Adrenal gland (tissue), 12 donors: ENCODE data around the gene C1QTNF5. TPM values are rescaled to one million over a fixed set of nuclear protein-coding genes. Genes with fewer than 3 reads are reported as not detected.

Source experiments
- DNase-seq, 7 donors: peaks; one replicate each; pipeline ENCODE4 v3.0.0-alpha.2; 2019 to 2020
- H3K27ac ChIP-seq, 5 donors: fragments of 200-600 bp; sonication (generic) in 4 of 5; 1 replicate in 3 of 5; 2 replicates in 2 of 5; pipeline versions ENCODE4 v1.5.1 to v1.8.0; 2016 to 2020; ENCODE audit warnings: mild to moderate bottlenecking in 1 of 5
- H3K27me3 ChIP-seq: fragments of 200-600 bp; 2 replicates; pipeline ENCODE4 v1.8.0; 2021
- H3K36me3 ChIP-seq, 2 donors: fragments of 200-600 bp; replicated peaks in 1 of 2; 1 replicate in 1 of 2; 2 replicates in 1 of 2; pipeline versions ENCODE4 v1.5.1 to v1.8.0; 2018 to 2022
- H3K4me1 ChIP-seq, 2 donors: fragments of 200-600 bp; replicated peaks in 1 of 2; 1 replicate in 1 of 2; 2 replicates in 1 of 2; pipeline versions ENCODE4 v1.5.1 to v1.8.0; 2018 to 2021
- H3K4me3 ChIP-seq, 4 donors: fragments of 200-600 bp; sonication (generic) in 3 of 4; one replicate each; pipeline ENCODE4 v1.5.1; 2016 to 2018
- H3K9me3 ChIP-seq, 3 donors: fragments of 200-600 bp; sonication (generic) in 1 of 3; replicated peaks in 1 of 3; 1 replicate in 2 of 3; 2 replicates in 1 of 3; pipeline versions ENCODE4 v1.5.1 to v1.8.0; 2016 to 2021
- CTCF ChIP-seq, 6 experiments: fragments of 450-650 bp in 4 of 6; fragments of 200-600 bp in 2 of 6; sonication (generic) in 1 of 6; IDR thresholded peaks; 1 replicate in 5 of 6; 2 replicates in 1 of 6; pipeline versions ENCODE4 v1.5.1 to v1.8.0; 2016 to 2021; ENCODE audit warnings: antibody characterized with exemption in 6 of 6, mild to moderate bottlenecking in 2 of 6, moderate library complexity in 1 of 6
- POLR2A ChIP-seq, 2 donors: fragments of 450-650 bp; IDR thresholded peaks; one replicate each; pipeline ENCODE4 v1.6.1; 2017; ENCODE audit warnings: antibody characterized with exemption in 2 of 2, mild to moderate bottlenecking in 2 of 2, moderate library complexity in 1 of 2
- WGBS, 4 donors: extraction: QIAGEN DNeasy Blood & Tissue Kit in 2 of 4; methylation state at CpG; one replicate each; pipeline versions ENCODE4 v1.1.5 to v1.1.7; 2013 to 2017; 5-methylcytosine and 5-hydroxymethylcytosine counted together
- intact Hi-C, 2 donors: fragments of 100-400 bp; cut with DNase I; formaldehyde crosslinking; loops; one replicate each; pipeline versions ENCODE4 v1.14.1 to v1.15.0; 2022 to 2023
- polyA plus RNA-seq, 3 donors: library from polyadenylated mRNA; stranded (reverse); fragments of 200-250 nt in 2 of 3; fragments of 350-450 nt in 1 of 3; fragmentation: Illumina TruSeq in 1 of 3; extraction: RNeasy Lipid Tissue Mini Kit (QIAGEN cat#74804) in 1 of 3; gene quantifications; one replicate each; pipeline ENCODE4 v1.2.3, GENCODE V29; 2013 to 2014
- total RNA-seq, 9 donors: library from RNA; depleted of rRNA in 4 of 9; stranded (reverse); fragments of >200 nt in 4 of 9; fragments of 120-200 nt in 1 of 9; fragmentation: NEBNext Ultra II Directional in 1 of 9; extraction: Animal tissue kit (Norgen Biotek cat#: 25700) in 1 of 9; gene quantifications; one replicate each; pipeline versions ENCODE4 v1.1.0 to v1.2.4, GENCODE V29; 2013 to 2023
- donor health status: healthy with polysubstance abuse.
- donor health status: Bipolar disorder and iron deficiency.
- donor health status: DM: yes; HTN: yes; CAD: no.
- donor health status: DM: no; HTN: no; CAD: no.
- donor health status: DM: no; HTN: no; CAD: no.
- donor health status: DM: yes; HTN: yes; CAD: no.

The C1QTNF5 gene
- total and polyA plus RNA-seq, 12 donors = 1.8 to 46.9 (median 20.6) TPM

DNA sequence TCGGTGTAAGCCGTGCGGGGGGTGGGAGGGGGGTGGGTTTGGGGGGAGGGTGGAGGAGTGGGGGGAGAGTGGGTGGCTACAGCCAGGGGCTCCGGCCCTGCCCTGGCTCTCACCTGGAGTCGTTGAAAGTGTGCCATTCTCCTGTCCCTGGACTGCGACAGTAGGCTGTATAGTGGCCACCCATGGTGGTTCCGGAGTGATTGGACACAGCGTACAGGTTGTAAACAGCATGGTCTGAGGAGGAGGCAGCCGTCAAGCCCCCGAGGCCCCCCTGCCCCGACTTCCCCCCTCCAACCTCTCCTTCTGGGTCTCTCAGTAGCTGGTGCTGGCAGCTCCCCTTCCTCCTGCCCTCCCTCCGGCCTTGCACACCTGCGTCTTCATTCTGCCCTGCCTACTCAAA, 16.4 kb upstream of the C1QTNF5 start:
- DNase-seq = no peak
- peak overlapping the region in 3 of 5 donors; percentile 46 to 72 (median 59) for H3K27ac ChIP-seq
- H3K36me3 ChIP-seq = peaks cover 0 to 17% of the 10 kb centered on the region in 2 donors
- H3K4me1 ChIP-seq = peaks cover 13 to 14% of the 10 kb centered on the region in 2 donors
- intact Hi-C loops = loop anchor here (2.0 to 10.0 kb wide), 3 partner anchors 16 to 120 kb away; no protein-coding TSS in a partner anchor
- no peaks in the 10 kb centered on the region for H3K27me3 ChIP-seq
- H3K4me3 ChIP-seq = peak overlapping the region in 2 of 4 donors; percentile 44 to 56
- 38 to 100% (median 52%) methylated on average over 2 to 13 of the region's 13 CpGs for WGBS, 4 donors
- no peak for TF ChIP-seq CTCF (IDR thresholded peaks at IDR 0.05)
- no peak for TF ChIP-seq POLR2A (IDR thresholded peaks at IDR 0.05)
- no peaks in the 10 kb centered on the region for H3K9me3 ChIP-seq

GRCh38 chr11:119356349-119357031, 15.8 kb upstream of the C1QTNF5 start:
- Histone ChIP-seq H3K4me3 (peak overlapping the region in 2 of 4 donors; percentile 44 to 56), H3K27ac (peak overlapping the region in 3 of 5 donors; percentile 59 to 72 (median 70)), H3K4me1 (peaks cover 8 to 9% of the 10 kb centered on the region in 2 donors), H3K36me3 (peaks cover 0 to 17% of the 10 kb centered on the region in 2 donors), H3K9me3 (no peaks in the 10 kb centered on the region), H3K27me3 (no peaks in the 10 kb centered on the region)
- peak; percentile 77 to 91 (median 88) for DNase-seq
- intact Hi-C loops = loop anchor here (2.0 to 10.0 kb wide), 3 partner anchors 16 to 121 kb away; no protein-coding TSS in a partner anchor
- TF ChIP-seq POLR2A (IDR thresholded peaks at IDR 0.05) = no peak
- peak; percentile 80 to 97 (median 95) for TF ChIP-seq CTCF (IDR thresholded peaks at IDR 0.05)
- 1 to 4% (median 2%) methylated on average over 40 to 54 of the region's 54 CpGs for WGBS, 4 donors

DNA sequence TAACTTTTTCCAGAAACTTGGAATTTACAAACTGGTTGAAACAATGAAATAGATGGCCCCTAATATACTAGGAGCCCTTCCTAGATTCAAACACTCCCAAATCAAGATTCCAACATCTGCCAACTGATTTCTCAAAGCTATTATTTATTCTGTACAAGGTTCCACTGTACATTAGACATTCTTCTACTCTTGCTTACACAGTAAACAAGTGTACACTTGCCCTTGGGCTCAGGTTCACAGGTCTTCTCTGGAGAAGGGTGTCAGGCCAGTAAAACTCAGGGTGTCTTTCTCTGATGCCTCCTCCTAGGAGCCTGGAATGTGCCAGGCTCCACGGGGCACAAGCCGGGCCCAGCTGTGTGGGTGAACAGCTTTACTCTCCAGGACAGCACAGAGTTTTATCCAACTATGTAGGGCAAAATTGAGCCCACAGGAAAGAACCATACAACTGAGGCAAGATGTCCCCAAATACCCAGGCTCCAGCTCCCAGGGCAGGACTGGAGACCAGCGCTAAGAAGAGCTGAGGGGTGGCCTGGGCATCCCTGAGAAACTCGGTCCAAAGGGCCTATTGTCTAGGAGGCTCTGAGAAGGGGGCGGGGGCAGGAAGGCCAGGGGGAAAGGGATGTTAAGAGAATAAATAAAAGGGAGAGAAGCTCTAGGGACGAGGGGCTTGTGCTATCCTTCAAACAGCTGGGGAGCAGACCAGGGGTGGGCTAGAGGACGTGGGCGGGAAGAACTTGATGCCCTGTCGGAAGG, 14.6 kb upstream of the C1QTNF5 start:
- H3K4me3 ChIP-seq = no peak overlapping the region
- no peaks in the 10 kb centered on the region for H3K9me3 ChIP-seq
- no peaks in the 10 kb centered on the region for H3K27me3 ChIP-seq
- H3K36me3 ChIP-seq = peaks cover 0 to 17% of the 10 kb centered on the region in 2 donors
- intact Hi-C loops = loop anchor here (5.0 to 10.0 kb wide), 2 partner anchors 120 to 122 kb away; no protein-coding TSS in a partner anchor
- TF ChIP-seq CTCF (IDR thresholded peaks at IDR 0.05) (no peak), POLR2A (IDR thresholded peaks at IDR 0.05) (no peak)
- 71 to 79% (median 74%) methylated on average over 9 of the region's 9 CpGs for WGBS, 4 donors
- H3K4me1 ChIP-seq = no peaks in the 10 kb centered on the region
- peak in 1 of 7 donors; percentile 12 for DNase-seq
- H3K27ac ChIP-seq = no peak overlapping the region

DNA sequence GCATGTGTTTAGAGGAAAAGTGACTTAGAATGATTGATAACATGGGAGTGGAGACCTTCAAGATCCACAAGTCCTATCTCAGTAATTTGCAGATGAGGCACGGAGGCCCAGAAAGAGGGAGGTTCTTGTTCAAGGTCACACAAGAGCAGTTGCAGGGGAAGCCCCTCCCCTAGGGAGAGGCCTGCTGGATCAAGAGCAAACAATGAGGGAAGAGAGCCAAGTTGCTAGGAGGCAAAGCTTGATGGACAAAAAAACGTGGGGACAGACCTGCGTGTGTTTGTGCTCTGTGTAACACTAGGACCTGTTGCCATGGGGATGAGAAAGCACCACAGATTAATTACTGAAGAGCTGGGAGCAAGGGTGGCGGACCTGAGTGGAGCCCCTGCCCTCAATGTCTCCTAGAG, 12.2 kb upstream of the C1QTNF5 start:
- TF ChIP-seq POLR2A (IDR thresholded peaks at IDR 0.05) (no peak), CTCF (IDR thresholded peaks at IDR 0.05) (no peak)
- Histone ChIP-seq H3K4me1 (no peaks in the 10 kb centered on the region), H3K4me3 (no peak overlapping the region), H3K9me3 (no peaks in the 10 kb centered on the region), H3K36me3 (peaks cover 0 to 2% of the 10 kb centered on the region in 2 donors), H3K27ac (no peak overlapping the region), H3K27me3 (no peaks in the 10 kb centered on the region)
- intact Hi-C loops = loop anchor here in 1 of 2 donors (10.0 kb wide), 1 partner anchor 122 kb away; no protein-coding TSS in a partner anchor
- peak in 6 of 7 donors; percentile 71 to 86 (median 77) for DNase-seq
- 25 to 42% (median 31%) methylated on average over 4 of the region's 4 CpGs for WGBS, 4 donors
